ACC112 (cell line): ENCODE measurements around the gene MACROD2.

Experiments used
- H2AFZ ChIP-seq: fragments of 200-600 bp; sonication (generic); one replicate; pipeline ENCODE4 v1.6.0; 2017; ENCODE audit warnings: antibody characterized with exemption, low read length; ENCODE audit not compliant: unreplicated experiment
- H3K27ac ChIP-seq: fragments of 200-600 bp; sonication (generic); 2 replicates; pipeline ENCODE4 v1.5.1; 2014; ENCODE audit warnings: low read depth, mild to moderate bottlenecking, antibody characterized with exemption, low read length, moderate library complexity
- H3K27me3 ChIP-seq: fragments of 200-600 bp; sonication (generic); 2 replicates; pipeline ENCODE4 v1.6.1; 2014; ENCODE audit warnings: mild to moderate bottlenecking, antibody characterized with exemption, low read length, moderate library complexity, mixed read lengths; ENCODE audit not compliant: insufficient read depth
- H3K36me3 ChIP-seq: fragments of 200-600 bp; sonication (generic); 2 replicates; pipeline ENCODE4 v1.6.1; 2016; ENCODE audit warnings: mild to moderate bottlenecking, antibody characterized with exemption, low read length, moderate library complexity, mixed read lengths; ENCODE audit not compliant: insufficient read depth
- H3K4me1 ChIP-seq: fragments of 200-600 bp; sonication (generic); one replicate; pipeline ENCODE4 v1.6.1; 2016; ENCODE audit warnings: low read length, mixed read lengths; ENCODE audit not compliant: insufficient read depth, unreplicated experiment, control insufficient read depth
- H3K4me3 ChIP-seq: fragments of 200-600 bp; sonication (generic); 2 replicates; pipeline ENCODE4 v1.5.1; 2014; ENCODE audit warnings: mild to moderate bottlenecking, low read depth, low read length
- H3K79me2 ChIP-seq: fragments of 200-600 bp; sonication (generic); one replicate; pipeline ENCODE4 v1.6.0; 2016; ENCODE audit warnings: low read length; ENCODE audit not compliant: control insufficient read depth, unreplicated experiment, insufficient read depth

MACROD2 gene

DNA sequence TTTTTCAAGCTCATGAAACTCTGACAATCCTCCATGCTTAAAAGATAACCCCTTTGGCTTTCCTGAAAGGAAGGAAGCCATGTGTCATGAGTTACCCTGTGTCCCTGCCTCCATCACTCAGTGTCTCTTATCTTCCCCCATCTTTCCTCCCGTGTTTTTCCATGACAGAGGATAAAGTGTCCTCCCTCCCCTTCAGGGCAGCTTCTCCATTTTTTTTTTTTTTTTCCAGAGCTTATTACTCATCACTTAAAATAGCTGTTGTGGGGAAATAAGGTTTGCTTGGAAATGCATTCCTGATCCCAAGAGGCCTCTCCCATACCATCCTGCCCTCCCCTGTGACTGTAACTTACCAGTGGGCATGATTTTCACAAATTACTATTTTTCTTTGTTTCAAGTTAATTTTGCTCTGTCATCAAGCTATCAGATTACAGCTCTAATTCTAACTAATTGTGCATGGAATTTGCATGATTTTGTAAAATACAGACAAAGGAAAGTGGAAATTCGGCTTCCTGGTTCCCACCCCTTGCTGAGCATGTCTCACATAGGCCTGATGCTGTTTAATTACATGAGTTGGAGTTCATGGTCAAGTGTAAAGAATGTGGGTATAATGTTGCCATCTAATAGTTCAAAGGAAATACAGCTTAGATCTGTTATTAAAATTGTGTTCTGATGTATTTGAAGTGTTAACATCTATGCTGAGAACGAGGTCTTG lies 956.5 kb downstream of the MACROD2 start:
- H2AFZ ChIP-seq = no peak overlapping the region
- no peaks in the 10 kb centered on the region for H3K79me2 ChIP-seq
- no peaks in the 10 kb centered on the region for H3K36me3 ChIP-seq
- no peak overlapping the region for H3K4me3 ChIP-seq
- H3K27ac ChIP-seq = no peak overlapping the region
- H3K4me1 ChIP-seq = no peaks in the 10 kb centered on the region
- H3K27me3 ChIP-seq = no peaks in the 10 kb centered on the region

DNA sequence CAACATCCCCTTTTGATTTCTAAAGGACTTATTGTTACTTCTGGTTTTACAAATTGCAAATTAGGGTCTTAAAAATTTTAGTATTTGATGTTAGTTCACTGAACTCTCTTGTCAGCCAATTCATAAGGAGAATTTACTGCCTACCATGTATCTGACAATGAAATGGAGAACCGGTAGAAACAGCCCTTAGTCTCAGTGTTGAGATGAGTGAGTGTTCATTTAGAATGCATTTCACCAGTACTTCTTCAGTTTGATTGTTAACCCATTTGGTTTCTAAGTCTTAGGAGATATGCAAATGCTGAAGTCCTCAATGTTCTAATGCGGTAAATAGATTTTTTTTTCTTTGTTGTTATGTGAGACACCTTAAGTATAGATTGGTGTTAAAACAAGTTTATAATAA lies 958.4 kb downstream of the MACROD2 start:
- Histone ChIP-seq H3K4me3 (no peak overlapping the region), H3K36me3 (no peaks in the 10 kb centered on the region), H3K27ac (no peak overlapping the region), H3K79me2 (no peaks in the 10 kb centered on the region), H3K27me3 (no peaks in the 10 kb centered on the region), H2AFZ (no peak overlapping the region), H3K4me1 (no peaks in the 10 kb centered on the region)

DNA sequence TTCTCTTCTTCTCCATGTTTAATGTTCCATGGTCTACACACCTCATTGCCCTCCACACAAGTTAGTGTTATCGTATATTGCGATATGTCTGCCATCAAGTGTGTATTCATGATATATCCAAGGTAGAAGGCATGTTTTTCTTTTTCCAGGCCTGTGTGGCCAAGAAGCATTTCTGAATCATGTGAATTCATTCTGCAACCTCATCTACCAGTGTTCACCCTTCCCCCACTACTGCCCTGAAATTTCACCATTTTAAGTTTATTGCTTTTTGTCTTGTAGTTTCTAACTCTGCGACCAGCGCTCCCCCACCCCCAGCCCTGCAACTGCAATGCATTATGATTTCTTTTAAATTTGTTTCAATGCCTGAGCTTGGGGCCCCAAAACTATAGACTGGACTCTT lies 960.1 kb downstream of the MACROD2 start:
- H2AFZ ChIP-seq = no peak overlapping the region

DNA sequence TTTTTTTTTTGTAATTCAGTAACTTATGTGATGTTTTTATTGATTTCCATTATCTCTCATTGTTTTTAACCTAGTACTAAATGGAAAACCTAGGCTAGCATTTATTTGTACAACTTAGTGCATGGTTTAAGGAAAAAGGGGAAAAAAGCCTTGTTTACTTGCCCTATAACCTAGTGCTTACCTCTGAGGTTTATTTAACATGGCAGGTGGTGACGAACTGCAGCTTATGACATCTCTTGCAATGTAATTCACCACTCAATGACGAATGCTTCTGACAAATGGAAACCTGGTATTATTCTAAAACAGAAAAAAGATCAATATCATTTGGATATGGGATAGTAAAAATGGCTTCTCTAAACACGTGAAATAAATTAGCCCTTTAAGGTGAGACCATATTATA lies 960.7 kb downstream of the MACROD2 start:
- no peaks in the 10 kb centered on the region for H3K27me3 ChIP-seq
- no peak overlapping the region for H3K27ac ChIP-seq
- H3K36me3 ChIP-seq = no peaks in the 10 kb centered on the region
- H3K4me1 ChIP-seq = no peaks in the 10 kb centered on the region
- no peaks in the 10 kb centered on the region for H3K79me2 ChIP-seq
- H2AFZ ChIP-seq = no peak overlapping the region
- no peak overlapping the region for H3K4me3 ChIP-seq

More for the DNA sequence above, 960.1 kb downstream of the MACROD2 start:
- no peaks in the 10 kb centered on the region for H3K36me3 ChIP-seq
- H3K4me3 ChIP-seq = no peak overlapping the region
- H3K79me2 ChIP-seq = no peaks in the 10 kb centered on the region
- no peaks in the 10 kb centered on the region for H3K27me3 ChIP-seq
- H3K4me1 ChIP-seq = no peaks in the 10 kb centered on the region
- H3K27ac ChIP-seq = no peak overlapping the region

DNA sequence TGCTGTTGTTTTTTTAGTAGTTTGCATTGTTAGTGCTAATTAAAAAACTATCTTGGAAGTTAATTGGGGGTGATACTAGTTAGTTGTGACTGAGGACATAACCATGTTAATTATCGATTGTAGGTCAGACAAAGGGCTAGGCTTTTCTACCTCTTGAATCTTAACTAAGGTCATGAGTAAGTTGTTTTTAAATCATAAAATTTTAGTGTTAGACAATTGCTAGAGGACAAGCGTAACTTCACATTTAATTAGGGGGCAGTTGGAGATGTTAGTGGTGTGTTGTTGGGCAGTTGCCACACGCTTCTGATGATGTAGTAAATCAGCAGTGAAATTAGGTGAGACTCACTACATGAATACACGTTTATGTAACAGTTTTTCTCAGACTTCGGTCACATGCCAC lies 961.2 kb downstream of the MACROD2 start:
- Histone ChIP-seq H3K27me3 (no peaks in the 10 kb centered on the region), H2AFZ (no peak overlapping the region), H3K4me1 (no peaks in the 10 kb centered on the region), H3K4me3 (no peak overlapping the region), H3K36me3 (no peaks in the 10 kb centered on the region), H3K27ac (no peak overlapping the region), H3K79me2 (no peaks in the 10 kb centered on the region)

DNA sequence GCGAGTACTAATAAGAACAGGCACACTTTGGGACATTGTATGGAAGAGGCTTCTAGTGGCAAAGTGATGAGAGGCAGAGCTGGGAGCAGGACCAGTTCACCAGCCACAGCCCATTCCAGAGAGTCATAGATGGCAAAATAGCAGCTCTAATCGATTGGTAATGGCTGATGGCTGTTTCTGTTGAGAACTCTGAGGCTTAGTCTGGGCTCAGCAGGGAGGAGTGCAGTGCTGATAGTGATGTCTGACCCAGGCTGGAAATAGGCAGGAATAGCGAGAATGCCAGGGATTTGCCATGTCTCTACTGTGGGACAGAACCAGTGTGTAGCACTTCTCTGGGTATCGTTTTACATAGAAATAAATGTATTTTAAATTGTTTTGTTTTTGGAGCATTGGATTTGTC lies 962.1 kb downstream of the MACROD2 start:
- Histone ChIP-seq H2AFZ (no peak overlapping the region), H3K27me3 (no peaks in the 10 kb centered on the region), H3K4me3 (no peak overlapping the region), H3K36me3 (no peaks in the 10 kb centered on the region), H3K4me1 (no peaks in the 10 kb centered on the region), H3K27ac (no peak overlapping the region), H3K79me2 (no peaks in the 10 kb centered on the region)

DNA sequence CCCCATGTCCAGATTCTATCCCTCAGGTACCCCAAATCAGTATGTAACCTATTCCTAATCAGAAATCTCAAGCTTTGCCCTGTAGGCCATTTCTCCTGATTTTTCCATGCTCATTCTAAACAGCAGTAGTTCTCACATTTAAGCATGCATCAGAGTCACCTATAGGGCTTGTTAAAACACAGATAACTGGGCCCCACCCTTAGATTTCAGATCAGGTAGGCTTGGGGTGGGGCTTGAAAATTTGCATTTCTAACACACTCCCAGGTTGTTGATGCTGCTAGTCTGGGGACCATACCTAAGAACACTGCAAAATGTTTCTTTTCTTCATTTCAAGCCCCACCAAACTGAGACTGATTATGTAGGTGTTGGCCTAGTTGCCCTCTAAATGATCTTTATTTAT lies 963.3 kb downstream of the MACROD2 start:
- no peak overlapping the region for H3K27ac ChIP-seq
- H3K4me3 ChIP-seq = no peak overlapping the region
- no peak overlapping the region for H2AFZ ChIP-seq
- no peaks in the 10 kb centered on the region for H3K27me3 ChIP-seq
- H3K79me2 ChIP-seq = no peaks in the 10 kb centered on the region
- H3K4me1 ChIP-seq = no peaks in the 10 kb centered on the region
- no peaks in the 10 kb centered on the region for H3K36me3 ChIP-seq

DNA sequence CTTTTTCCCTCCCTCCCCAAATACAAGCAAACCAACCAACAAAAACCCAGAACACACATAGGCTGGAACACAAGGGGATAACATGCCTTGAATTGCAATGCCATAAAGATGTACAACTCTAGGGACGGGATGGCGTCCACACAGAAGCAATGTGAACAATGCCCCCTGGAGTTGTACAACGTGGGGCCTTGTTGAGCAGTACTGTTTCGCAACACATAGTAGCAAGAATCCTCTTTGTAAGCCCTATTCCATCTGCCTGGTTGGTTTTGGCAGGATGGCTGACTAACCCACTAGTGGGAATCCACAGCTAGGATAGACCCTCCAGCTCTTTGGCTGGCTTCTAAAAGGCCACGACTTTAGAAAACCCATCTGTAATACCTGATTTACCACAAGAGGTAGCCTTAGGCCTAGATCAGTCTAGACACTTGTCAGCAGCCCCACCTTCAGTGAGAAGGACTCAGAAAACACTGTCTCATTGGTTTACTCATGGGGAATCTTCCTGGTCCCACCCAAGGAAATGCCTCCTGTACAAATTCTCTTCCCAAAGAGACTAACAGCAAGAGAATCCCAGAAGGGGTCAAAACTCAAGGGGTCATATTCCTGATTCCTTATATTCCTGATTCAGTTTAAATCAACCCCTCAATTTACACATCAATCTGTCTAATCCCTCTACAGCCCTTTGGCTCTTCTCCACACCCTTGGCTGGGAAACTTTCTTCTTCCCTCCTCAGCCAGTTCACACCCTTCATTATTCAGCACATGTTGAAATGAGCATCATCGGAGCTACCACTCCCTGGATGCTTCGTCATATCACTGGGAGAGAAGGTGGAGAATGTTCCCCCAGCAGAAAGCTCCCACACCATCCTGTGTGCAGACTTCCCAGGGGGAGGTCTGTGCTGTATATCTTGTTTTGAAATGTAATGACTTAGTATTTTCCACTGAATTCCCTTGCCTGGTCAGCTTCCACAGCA lies 964.5 kb downstream of the MACROD2 start:
- Histone ChIP-seq H3K27me3 (no peaks in the 10 kb centered on the region), H2AFZ (no peak overlapping the region), H3K79me2 (no peaks in the 10 kb centered on the region), H3K4me3 (no peak overlapping the region), H3K36me3 (no peaks in the 10 kb centered on the region), H3K27ac (no peak overlapping the region), H3K4me1 (no peaks in the 10 kb centered on the region)

DNA sequence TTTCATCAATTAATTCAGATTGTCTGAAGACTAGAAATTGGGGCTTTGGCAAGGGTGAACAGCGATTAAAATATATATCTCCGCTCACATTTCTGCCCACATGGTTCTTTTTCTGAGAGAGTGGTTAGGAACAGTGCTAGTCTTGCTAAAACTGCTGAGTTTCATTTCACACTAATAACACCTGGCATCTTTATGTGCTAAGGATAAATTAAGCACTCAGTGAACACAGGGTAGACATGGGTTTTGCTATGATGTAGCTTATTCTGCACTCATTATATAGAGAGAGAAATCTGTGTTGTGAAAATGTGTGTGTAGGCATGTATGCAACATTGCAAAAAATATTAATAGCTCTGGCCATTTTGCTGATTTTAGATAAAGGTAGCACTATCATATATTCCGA lies 965.5 kb downstream of the MACROD2 start:
- Histone ChIP-seq H3K4me3 (no peak overlapping the region), H3K27ac (no peak overlapping the region), H3K4me1 (no peaks in the 10 kb centered on the region), H3K36me3 (no peaks in the 10 kb centered on the region), H3K27me3 (no peaks in the 10 kb centered on the region), H2AFZ (no peak overlapping the region), H3K79me2 (no peaks in the 10 kb centered on the region)

DNA sequence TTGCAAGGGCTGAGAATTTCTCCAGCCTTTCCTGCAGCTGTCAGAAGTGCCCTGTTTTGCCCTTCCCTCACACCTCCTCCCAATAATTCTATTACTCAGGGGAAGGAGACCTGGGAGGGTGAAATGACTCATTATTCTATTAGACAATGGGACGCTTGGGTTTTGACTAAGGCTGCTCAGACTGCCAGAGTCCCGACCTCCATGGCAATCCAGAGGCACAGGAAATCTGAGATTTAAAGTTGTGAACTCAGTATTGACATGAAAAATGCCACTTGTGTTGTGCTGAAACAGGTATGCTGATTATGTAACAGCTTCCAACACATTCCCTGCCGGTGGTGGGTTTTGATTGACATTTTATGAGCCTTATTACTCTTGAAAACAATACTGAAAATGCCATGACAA lies 967.9 kb downstream of the MACROD2 start:
- Histone ChIP-seq H3K27ac (no peak overlapping the region), H3K36me3 (no peaks in the 10 kb centered on the region), H3K4me1 (no peaks in the 10 kb centered on the region), H3K79me2 (no peaks in the 10 kb centered on the region), H2AFZ (no peak overlapping the region), H3K4me3 (no peak overlapping the region), H3K27me3 (no peaks in the 10 kb centered on the region)

DNA sequence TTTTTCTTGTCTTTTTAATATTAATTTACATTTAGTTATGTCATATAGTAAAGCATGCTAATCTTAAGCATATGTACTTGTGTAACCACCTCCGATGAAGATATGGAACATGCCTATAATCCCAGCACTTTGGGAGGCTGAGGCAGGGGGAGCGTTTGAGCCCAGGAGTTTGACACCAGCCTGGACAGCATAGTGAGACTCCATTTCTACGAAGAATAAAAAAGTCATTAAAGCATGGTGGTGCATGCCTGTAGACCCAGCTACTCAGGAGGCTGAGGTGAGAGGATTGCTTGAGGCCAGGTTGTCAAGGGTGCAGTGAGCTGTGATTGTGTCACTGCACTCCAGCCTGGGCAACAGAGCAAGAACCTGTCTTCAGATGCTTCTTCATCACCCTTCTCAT lies 970.9 kb downstream of the MACROD2 start:
- Histone ChIP-seq H3K79me2 (no peaks in the 10 kb centered on the region), H3K27ac (no peak overlapping the region), H3K27me3 (no peaks in the 10 kb centered on the region), H3K36me3 (no peaks in the 10 kb centered on the region), H3K4me3 (no peak overlapping the region), H2AFZ (no peak overlapping the region), H3K4me1 (no peaks in the 10 kb centered on the region)
